ENCODE data around the gene RASGRP1.

Gene RASGRP1

DNA sequence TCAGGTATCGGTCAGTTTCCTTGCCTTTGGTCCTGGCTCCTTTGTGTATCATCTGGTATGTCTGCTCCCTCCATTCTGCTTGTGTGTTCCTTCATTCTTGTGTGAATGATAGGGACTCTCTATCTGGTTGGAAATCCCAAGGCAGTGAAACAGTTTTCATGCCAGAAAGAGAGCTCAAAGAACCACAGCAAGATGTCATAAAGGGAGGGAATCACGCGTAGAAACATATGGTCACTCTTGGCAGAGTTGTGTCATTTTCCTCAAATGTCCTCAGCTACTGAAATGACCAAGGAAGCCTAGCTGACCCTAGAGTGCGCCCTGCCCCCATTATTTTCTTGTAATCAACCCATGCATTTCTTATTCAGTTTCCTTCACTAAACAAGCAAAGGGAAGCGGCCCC lies 48.0 kb downstream of the RASGRP1 start:
- TF ChIP-seq, protein P1, sequence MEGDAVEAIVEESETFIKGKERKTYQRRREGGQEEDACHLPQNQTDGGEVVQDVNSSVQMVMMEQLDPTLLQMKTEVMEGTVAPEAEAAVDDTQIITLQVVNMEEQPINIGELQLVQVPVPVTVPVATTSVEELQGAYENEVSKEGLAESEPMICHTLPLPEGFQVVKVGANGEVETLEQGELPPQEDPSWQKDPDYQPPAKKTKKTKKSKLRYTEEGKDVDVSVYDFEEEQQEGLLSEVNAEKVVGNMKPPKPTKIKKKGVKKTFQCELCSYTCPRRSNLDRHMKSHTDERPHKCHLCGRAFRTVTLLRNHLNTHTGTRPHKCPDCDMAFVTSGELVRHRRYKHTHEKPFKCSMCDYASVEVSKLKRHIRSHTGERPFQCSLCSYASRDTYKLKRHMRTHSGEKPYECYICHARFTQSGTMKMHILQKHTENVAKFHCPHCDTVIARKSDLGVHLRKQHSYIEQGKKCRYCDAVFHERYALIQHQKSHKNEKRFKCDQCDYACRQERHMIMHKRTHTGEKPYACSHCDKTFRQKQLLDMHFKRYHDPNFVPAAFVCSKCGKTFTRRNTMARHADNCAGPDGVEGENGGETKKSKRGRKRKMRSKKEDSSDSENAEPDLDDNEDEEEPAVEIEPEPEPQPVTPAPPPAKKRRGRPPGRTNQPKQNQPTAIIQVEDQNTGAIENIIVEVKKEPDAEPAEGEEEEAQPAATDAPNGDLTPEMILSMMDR (IDR thresholded peaks at IDR 0.05; ENCODE audit: insufficient read depth, low read length, poor library complexity, severe bottlenecking) = no peak
- no peak for DNase-seq (ENCODE audit: extremely low read depth, insufficient read length)
- H3K4me3 ChIP-seq (replicated peaks; ENCODE audit: low read depth, low read length) = no peak overlapping the region
- no peaks in the 10 kb centered on the region for H3K27me3 ChIP-seq (replicated peaks; ENCODE audit: control insufficient read depth, insufficient read depth, low read length)
- peaks cover 1% of the 10 kb centered on the region for H3K36me3 ChIP-seq (ENCODE audit: control insufficient read depth, insufficient read depth, low read length)

DNA sequence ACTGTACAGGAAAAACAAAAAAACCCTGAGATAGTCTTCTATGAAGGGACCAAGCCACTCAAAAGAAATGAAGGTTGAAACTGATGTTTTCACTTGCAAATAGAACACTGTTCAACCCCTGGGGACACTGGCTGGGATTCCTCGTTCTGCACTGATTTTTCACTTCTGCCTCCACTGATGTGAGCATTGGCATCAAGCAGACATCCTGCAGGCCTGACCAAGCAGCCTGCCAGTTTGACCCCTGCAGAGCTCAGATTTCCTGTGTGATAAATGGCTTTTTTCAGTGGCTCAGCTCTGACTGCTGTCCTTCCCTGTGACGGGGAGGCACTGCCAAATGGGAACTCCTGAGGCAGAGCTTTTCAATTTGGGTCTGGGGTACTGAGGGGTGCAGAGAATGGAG lies 50.0 kb downstream of the RASGRP1 start:
- no peaks in the 10 kb centered on the region for H3K27me3 ChIP-seq (replicated peaks; ENCODE audit: control insufficient read depth, insufficient read depth, low read length)
- H3K4me3 ChIP-seq (replicated peaks; ENCODE audit: low read depth, low read length) = no peak overlapping the region
- no peak for DNase-seq (ENCODE audit: extremely low read depth, insufficient read length)
- peaks cover 5% of the 10 kb centered on the region for H3K36me3 ChIP-seq (ENCODE audit: control insufficient read depth, insufficient read depth, low read length)
- TF ChIP-seq, protein P1 (IDR thresholded peaks at IDR 0.05; ENCODE audit: insufficient read depth, low read length, poor library complexity, severe bottlenecking) = no peak

DNA sequence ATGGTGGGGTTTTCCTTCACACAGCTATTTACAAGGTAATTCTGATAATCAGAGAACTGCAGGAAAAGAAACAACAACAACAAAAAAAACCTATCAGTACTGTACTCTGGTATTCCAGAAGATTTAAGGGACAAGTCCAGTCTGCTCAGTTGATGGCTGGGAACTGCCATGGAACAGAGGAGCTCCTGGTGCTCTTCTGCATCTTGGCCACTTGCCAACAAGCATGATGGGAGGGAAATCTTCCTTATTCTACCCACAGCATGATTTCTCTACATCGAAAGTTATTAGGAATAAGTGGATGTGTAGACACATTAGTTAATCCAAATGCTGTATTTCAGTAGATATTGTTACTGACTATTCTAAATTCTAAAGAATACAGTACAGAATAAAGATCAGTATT lies 51.7 kb downstream of the RASGRP1 start:
- DNase-seq (ENCODE audit: extremely low read depth, insufficient read length) = no peak
- Histone ChIP-seq H3K27me3 (replicated peaks; ENCODE audit: control insufficient read depth, insufficient read depth, low read length) (no peaks in the 10 kb centered on the region), H3K36me3 (ENCODE audit: control insufficient read depth, insufficient read depth, low read length) (peaks cover 5% of the 10 kb centered on the region), H3K4me3 (replicated peaks; ENCODE audit: low read depth, low read length) (no peak overlapping the region)
- TF ChIP-seq, protein P1 (IDR thresholded peaks at IDR 0.05; ENCODE audit: insufficient read depth, low read length, poor library complexity, severe bottlenecking) = no peak

DNA sequence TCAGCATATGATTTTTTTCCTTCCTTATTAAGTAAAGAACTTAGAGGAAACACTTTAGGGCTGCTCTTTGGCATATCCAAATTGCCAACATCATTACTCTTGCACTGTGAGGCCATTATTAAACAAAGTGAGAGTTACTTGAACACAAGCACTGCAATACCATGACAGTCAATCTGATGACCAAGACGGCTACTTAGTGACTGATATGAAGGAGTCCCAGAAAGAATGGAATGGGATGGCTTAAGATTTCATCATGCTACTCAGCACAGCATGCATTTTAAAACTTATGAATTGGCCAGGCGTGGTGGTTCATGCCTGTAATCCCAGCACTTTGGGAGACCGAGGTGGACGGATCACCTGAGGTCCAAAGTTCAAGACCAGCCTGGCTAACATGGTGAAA lies 55.5 kb downstream of the RASGRP1 start:
- no peak for DNase-seq (ENCODE audit: extremely low read depth, insufficient read length)
- Histone ChIP-seq H3K36me3 (ENCODE audit: control insufficient read depth, insufficient read depth, low read length) (peaks cover 8% of the 10 kb centered on the region), H3K4me3 (replicated peaks; ENCODE audit: low read depth, low read length) (no peak overlapping the region), H3K27me3 (replicated peaks; ENCODE audit: control insufficient read depth, insufficient read depth, low read length) (no peaks in the 10 kb centered on the region)
- TF ChIP-seq, protein P1 (IDR thresholded peaks at IDR 0.05; ENCODE audit: insufficient read depth, low read length, poor library complexity, severe bottlenecking) = no peak

DNA sequence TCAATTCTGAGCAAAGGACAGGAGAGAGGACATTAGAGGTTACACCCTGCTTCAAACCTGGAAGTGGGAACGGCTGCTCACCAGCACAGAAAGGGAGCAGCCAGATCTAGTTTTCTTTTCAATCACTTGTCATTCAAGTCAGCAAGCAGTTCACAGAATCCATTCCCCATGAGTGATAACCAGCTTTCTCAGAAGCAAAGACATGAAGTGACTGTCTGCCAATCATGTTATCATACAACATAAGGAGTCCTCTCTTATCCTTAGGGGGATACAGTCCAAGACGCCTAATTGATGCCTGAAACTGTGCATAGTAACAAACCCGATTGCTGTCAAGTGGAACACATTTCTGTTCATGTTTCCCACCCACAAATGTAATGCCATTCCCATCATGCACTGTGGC lies 56.0 kb downstream of the RASGRP1 start:
- DNase-seq (ENCODE audit: extremely low read depth, insufficient read length) = peak; percentile 15
- H3K36me3 ChIP-seq (ENCODE audit: control insufficient read depth, insufficient read depth, low read length) = peaks cover 8% of the 10 kb centered on the region
- H3K4me3 ChIP-seq (replicated peaks; ENCODE audit: low read depth, low read length) = no peak overlapping the region
- TF ChIP-seq, protein P1 (IDR thresholded peaks at IDR 0.05; ENCODE audit: insufficient read depth, low read length, poor library complexity, severe bottlenecking) = no peak
- H3K27me3 ChIP-seq (replicated peaks; ENCODE audit: control insufficient read depth, insufficient read depth, low read length) = no peaks in the 10 kb centered on the region

DNA sequence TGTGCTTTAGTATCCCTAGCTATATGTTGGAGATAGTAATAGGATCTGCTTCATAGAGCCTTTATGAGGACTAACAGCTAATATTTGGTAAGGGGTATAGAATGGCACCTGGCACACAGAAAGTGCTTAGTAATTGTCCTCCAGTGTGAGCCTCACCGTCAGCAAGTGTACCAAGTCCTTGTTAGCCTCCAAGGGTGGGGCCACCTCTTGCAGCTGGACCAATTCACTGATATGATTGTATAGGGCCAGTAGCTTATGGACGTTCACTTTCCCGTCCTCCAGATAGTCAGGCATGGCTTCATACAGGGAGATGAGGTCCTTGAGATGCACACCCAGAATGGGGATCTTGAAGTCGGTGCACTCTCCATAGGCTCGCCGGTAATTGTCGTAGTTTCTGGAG lies 57.0 kb downstream of the RASGRP1 start:
- Histone ChIP-seq H3K4me3 (replicated peaks; ENCODE audit: low read depth, low read length) (no peak overlapping the region), H3K27me3 (replicated peaks; ENCODE audit: control insufficient read depth, insufficient read depth, low read length) (no peaks in the 10 kb centered on the region), H3K36me3 (ENCODE audit: control insufficient read depth, insufficient read depth, low read length) (peaks cover 10% of the 10 kb centered on the region)
- no peak for DNase-seq (ENCODE audit: extremely low read depth, insufficient read length)
- TF ChIP-seq, protein P1 (IDR thresholded peaks at IDR 0.05; ENCODE audit: insufficient read depth, low read length, poor library complexity, severe bottlenecking) = no peak
